Measurements from ENCODE around the gene ZGPAT.

Gene ZGPAT

DNA sequence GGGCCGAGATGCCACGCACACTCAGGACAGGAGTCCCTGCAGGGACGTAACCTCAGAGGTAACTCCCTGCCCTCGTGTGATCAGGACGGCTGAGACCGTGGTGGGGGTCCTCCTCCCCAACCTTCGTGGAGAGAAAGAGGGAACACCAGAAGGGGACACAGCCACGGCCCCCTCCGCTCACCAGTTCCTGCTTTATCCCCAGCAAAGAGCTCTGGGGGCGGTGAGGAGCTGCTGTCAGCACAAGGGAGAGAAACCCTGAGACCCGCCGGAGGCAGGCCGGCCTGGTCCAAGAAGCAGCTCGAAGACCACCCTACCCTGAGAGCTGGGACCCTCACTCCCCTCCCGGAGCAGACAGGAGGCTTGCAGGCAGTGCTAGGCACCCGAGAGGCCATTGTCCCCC lies 76.1 kb downstream of the ZGPAT start:
- H3K4me3 ChIP-seq (ENCODE audit: low read depth, low read length) = no peak overlapping the region
- H3K4me1 ChIP-seq (ENCODE audit: control insufficient read depth, insufficient read depth, low read length) = peaks cover 2% of the 10 kb centered on the region
- no peaks in the 10 kb centered on the region for H3K27me3 ChIP-seq (ENCODE audit: control insufficient read depth, insufficient read depth, low read length)
- H3K9me3 ChIP-seq (ENCODE audit: control insufficient read depth, insufficient read depth, low read length) = no peaks in the 10 kb centered on the region
- peaks cover 1% of the 10 kb centered on the region for H3K36me3 ChIP-seq (ENCODE audit: control insufficient read depth, insufficient read depth, low read length)
- H3K9ac ChIP-seq (ENCODE audit: low read depth, low read length) = no peak overlapping the region

DNA sequence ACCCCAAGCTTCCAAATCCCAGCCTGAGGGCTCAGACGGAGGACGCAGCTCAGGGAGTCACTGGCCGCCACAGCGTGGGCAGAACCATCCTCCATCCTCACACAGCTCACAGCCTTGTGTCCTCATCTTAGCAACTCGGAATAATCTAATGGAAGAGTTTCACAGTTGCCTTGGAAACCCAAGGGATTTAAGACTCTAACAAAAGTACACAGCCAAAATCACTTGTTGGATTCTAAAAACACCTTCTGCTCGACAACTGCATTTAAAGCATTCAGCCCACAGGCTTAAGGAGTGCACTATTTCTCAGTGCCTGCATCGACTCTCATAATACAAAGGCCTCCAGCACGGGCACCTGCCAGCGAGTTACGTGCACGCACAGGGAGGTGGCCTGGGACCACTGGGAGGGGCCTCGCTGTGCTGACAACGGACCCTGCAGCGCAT lies 77.9 kb downstream of the ZGPAT start:
- peaks cover 18% of the 10 kb centered on the region for H3K36me3 ChIP-seq (ENCODE audit: control insufficient read depth, insufficient read depth, low read length)
- peak overlapping the region; percentile 24 for H3K9ac ChIP-seq (ENCODE audit: low read depth, low read length)
- no peaks in the 10 kb centered on the region for H3K27me3 ChIP-seq (ENCODE audit: control insufficient read depth, insufficient read depth, low read length)
- no peak overlapping the region for H3K4me3 ChIP-seq (ENCODE audit: low read depth, low read length)
- no peaks in the 10 kb centered on the region for H3K9me3 ChIP-seq (ENCODE audit: control insufficient read depth, insufficient read depth, low read length)
- peaks cover 2% of the 10 kb centered on the region for H3K4me1 ChIP-seq (ENCODE audit: control insufficient read depth, insufficient read depth, low read length)
